Type B pancreatic cell (in vitro differentiated cells): ENCODE data around the gene MAP3K10. TPM values are rescaled to one million over a fixed set of nuclear protein-coding genes. Genes with fewer than 3 reads are reported as not detected.

Experiments
- DNase-seq: peaks from one replicate; pipeline ENCODE4 v3.0.0; 2021; ENCODE audit warnings: mixed read lengths; ENCODE audit not compliant: unreplicated experiment; ENCODE audit errors: extremely low spot score
- H3K27ac Mint-ChIP-seq: 2 replicates; pipeline ENCODE4 v1.8.0; 2021; ENCODE audit warnings: mild to moderate bottlenecking, mixed read lengths
- H3K27me3 Mint-ChIP-seq: 2 replicates; pipeline ENCODE4 v1.8.0; 2021; ENCODE audit warnings: mixed read lengths
- H3K36me3 Mint-ChIP-seq: 2 replicates; pipeline ENCODE4 v1.8.0; 2021; ENCODE audit warnings: mixed read lengths
- H3K4me1 Mint-ChIP-seq: one replicate; pipeline ENCODE4 v1.8.0; 2021; ENCODE audit warnings: mixed read lengths; ENCODE audit not compliant: unreplicated experiment
- H3K4me3 Mint-ChIP-seq: 2 replicates; pipeline ENCODE4 v1.8.0; 2021; ENCODE audit warnings: mild to moderate bottlenecking, mixed read lengths
- H3K9me3 Mint-ChIP-seq: 2 replicates; pipeline ENCODE4 v1.8.0; 2021; ENCODE audit warnings: mixed read lengths
- CTCF ChIP-seq: fragments of 200-600 bp; sonication (generic); conservative IDR thresholded peaks from 2 replicates; pipeline ENCODE4 v1.5.0; 2021; ENCODE audit warnings: antibody characterized with exemption, mild to moderate bottlenecking
- total RNA-seq: library from RNA; stranded (reverse); gene quantifications from 2 replicates; pipeline ENCODE4 v1.2.1, GENCODE V29; 2021; ENCODE audit warnings: low replicate concordance

MAP3K10 gene
- total RNA-seq, 1 donor from 2014 or later = 23.4 TPM

GRCh38 chr19:40247178-40247577 lies 56.0 kb downstream of the MAP3K10 start:
- Mint-ChIP-seq H3K27me3 (no peaks in the 10 kb centered on the region), H3K27ac (no peak overlapping the region), H3K9me3 (no peaks in the 10 kb centered on the region), H3K4me3 (no peak overlapping the region), H3K4me1 (peaks cover 13% of the 10 kb centered on the region), H3K36me3 (peaks cover 8% of the 10 kb centered on the region)
- no peak for DNase-seq
- TF ChIP-seq CTCF = no peak

DNA sequence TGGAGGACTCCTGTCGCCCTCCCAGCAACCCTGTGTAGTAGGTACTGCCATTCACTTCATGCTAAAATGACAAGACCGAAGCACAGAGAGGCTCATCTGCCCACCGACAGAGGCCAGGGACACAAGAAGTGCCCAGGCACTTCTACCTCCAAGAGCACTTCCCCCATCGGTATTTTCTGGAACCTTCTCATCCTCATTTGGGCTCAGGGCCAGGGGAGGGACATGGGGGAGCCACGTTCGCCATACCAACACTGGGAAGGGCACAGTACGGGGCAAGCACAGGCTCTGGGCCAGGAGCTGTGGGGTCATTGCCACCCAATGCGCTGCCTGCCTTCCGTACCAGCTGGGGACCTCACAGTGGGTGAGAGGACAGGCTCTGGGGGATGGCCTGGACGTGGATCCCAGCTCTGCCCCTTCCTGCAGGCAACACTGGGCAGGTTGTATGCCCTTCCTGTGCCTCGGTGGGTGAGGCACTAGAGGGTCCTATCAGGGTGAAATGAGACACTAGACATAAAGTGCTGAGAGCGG lies 56.6 kb downstream of the MAP3K10 start:
- TF ChIP-seq CTCF = no peak

DNA sequence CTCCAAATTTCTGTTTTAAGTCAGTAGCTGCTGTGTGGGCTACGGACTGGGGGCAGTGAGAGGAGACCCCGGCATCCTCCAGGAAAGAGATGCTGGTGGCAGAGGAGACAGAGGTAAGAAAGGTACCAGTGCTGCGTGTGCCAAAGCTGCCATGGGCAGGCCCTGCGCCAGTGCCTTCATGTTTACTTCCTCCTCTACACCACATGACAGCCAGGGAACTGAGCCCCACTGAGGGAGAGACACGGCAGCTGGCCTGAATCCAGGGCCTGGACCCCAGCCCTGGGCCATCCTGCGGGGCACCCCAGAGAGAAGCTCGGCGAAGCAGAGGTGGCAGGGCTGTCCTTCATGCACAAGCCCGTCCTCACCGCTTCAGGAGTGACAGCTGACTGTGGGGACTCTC lies 58.0 kb downstream of the MAP3K10 start:
- no peaks in the 10 kb centered on the region for H3K27me3 Mint-ChIP-seq
- H3K9me3 Mint-ChIP-seq = no peaks in the 10 kb centered on the region
- no peak overlapping the region for H3K4me3 Mint-ChIP-seq
- no peak for DNase-seq
- no peak for TF ChIP-seq CTCF
- peaks cover 21% of the 10 kb centered on the region for H3K36me3 Mint-ChIP-seq
- H3K4me1 Mint-ChIP-seq = peaks cover 20% of the 10 kb centered on the region
- no peak overlapping the region for H3K27ac Mint-ChIP-seq

More for the DNA sequence above, 56.6 kb downstream of the MAP3K10 start:
- Mint-ChIP-seq H3K27ac (no peak overlapping the region), H3K4me1 (peaks cover 13% of the 10 kb centered on the region), H3K4me3 (no peak overlapping the region), H3K9me3 (no peaks in the 10 kb centered on the region), H3K36me3 (peaks cover 13% of the 10 kb centered on the region), H3K27me3 (no peaks in the 10 kb centered on the region)
- no peak for DNase-seq

DNA sequence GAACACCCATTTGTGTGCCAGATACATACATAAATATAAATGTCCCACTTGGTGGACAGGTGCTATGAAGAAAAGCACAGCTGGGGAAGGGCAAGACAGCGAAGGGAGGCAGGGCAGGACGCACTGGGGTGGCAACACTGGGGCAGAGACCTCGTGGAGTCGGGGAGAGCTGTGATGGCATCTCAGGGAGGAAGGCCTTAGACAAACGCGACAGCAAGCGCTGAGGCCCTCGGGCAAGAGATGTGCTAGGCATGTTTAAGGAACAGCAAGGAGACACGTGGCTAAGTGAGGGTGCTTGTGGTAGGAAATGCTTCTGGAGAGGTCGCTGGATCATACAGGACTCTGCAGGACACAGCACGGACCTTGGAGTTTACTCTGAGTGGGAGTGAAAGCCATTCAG lies 58.6 kb downstream of the MAP3K10 start:
- Mint-ChIP-seq H3K27ac (peak overlapping the region; percentile 19), H3K4me3 (no peak overlapping the region), H3K27me3 (no peaks in the 10 kb centered on the region), H3K36me3 (peaks cover 22% of the 10 kb centered on the region), H3K9me3 (no peaks in the 10 kb centered on the region), H3K4me1 (peaks cover 14% of the 10 kb centered on the region)
- TF ChIP-seq CTCF = no peak
- DNase-seq = no peak

DNA sequence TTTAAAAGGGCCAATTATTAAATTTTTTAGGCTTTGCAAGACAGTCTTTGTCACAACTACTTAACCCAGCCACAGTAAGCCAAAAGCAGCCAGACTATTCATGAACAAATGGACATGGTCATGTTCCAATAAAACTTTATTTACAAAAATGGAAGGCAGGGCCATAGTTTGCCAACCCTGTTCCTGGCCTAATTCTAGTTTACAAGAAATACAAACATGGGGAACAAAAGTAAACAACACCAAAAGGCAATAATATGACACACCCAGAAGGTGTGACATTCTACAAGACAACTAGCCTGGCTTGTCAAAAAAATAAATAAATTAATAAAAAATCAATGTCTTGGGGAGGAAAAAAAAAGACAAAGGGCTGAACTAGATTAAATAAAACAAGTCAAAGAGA lies 60.0 kb downstream of the MAP3K10 start:
- Mint-ChIP-seq H3K4me3 (no peak overlapping the region), H3K9me3 (no peaks in the 10 kb centered on the region), H3K4me1 (peaks cover 7% of the 10 kb centered on the region), H3K27me3 (no peaks in the 10 kb centered on the region), H3K27ac (no peak overlapping the region), H3K36me3 (peaks cover 29% of the 10 kb centered on the region)
- DNase-seq = no peak
- no peak for TF ChIP-seq CTCF

- H3K27me3 Mint-ChIP-seq = no peaks in the 10 kb centered on the region
- no peak overlapping the region for H3K4me3 Mint-ChIP-seq
- H3K4me1 Mint-ChIP-seq = peaks cover 7% of the 10 kb centered on the region
- peaks cover 29% of the 10 kb centered on the region for H3K36me3 Mint-ChIP-seq
- TF ChIP-seq CTCF = no peak
- no peak for DNase-seq
- no peaks in the 10 kb centered on the region for H3K9me3 Mint-ChIP-seq
- no peak overlapping the region for H3K27ac Mint-ChIP-seq
Measured at GRCh38 chr19:40251991-40252390, 60.8 kb downstream of the MAP3K10 start.
